H1 (cell line): ENCODE measurements around the gene LMNTD1. TPM values are rescaled to one million over a fixed set of nuclear protein-coding genes. Genes with fewer than 3 reads are reported as not detected.

ENCODE experiments used
- CTCF ChIA-PET: fragments of 300-600 bp; sonication (Branson Sonifier 250); formaldehyde crosslinking; loops from one replicate; lab custom pipeline; 2021; ENCODE audit not compliant: partially characterized antibody; lab: Charles Lee
- POLR2A ChIA-PET: fragments of 300-600 bp; sonication (Branson Sonifier 250); formaldehyde crosslinking; loops from one replicate; lab custom pipeline; 2021; ENCODE audit warnings: inconsistent platforms; ENCODE audit not compliant: partially characterized antibody; lab: Charles Lee
- DNase-seq, 2 experiments: peaks; one replicate each; pipeline versions ENCODE4 v3.0.0 to v3.0.0-alpha.2; 2010 to 2022; ENCODE audit warnings: low spot score in 2 of 2, low read depth in 1 of 2, mixed read lengths in 1 of 2
- FAIRE-seq: peaks from 2 replicates; lab custom pipeline; 2011; peaks lifted over from hg19 to GRCh38; lab: Jason Lieb, UNC
- H2AFZ ChIP-seq: 2 replicates; pipeline ENCODE4 v1.8.1; 2012; ENCODE audit warnings: low read length, inconsistent platforms
- H2AK5ac ChIP-seq: 2 replicates; pipeline ENCODE4 v1.6.1; 2013; ENCODE audit warnings: low read depth, low read length
- H2BK120ac ChIP-seq: replicated peaks from 2 replicates; pipeline ENCODE3; 2013; ENCODE audit warnings: low read depth, low read length, inconsistent platforms
- H2BK12ac ChIP-seq: 2 replicates; pipeline ENCODE4 v1.6.1; 2013; ENCODE audit warnings: low read depth, low read length
- H2BK15ac ChIP-seq: 2 replicates; pipeline ENCODE4 v1.6.1; 2013; ENCODE audit warnings: low read length
- H2BK20ac ChIP-seq: 2 replicates; pipeline ENCODE4 v1.6.1; 2013; ENCODE audit warnings: low read length
- H2BK5ac ChIP-seq: 2 replicates; pipeline ENCODE4 v1.6.1; 2013; ENCODE audit warnings: low read depth, low read length
- H3K14ac ChIP-seq: 2 replicates; pipeline ENCODE4 v1.6.1; 2013; ENCODE audit warnings: inconsistent platforms; ENCODE audit not compliant: insufficient read length
- H3K18ac ChIP-seq: 2 replicates; pipeline ENCODE4 v1.6.1; 2013; ENCODE audit warnings: low read length; ENCODE audit errors: extremely low read depth
- H3K23ac ChIP-seq: 2 replicates; pipeline ENCODE4 v1.6.1; 2013; ENCODE audit warnings: inconsistent platforms; ENCODE audit not compliant: insufficient read length
- H3K23me2 ChIP-seq: 2 replicates; pipeline ENCODE4 v1.6.1; 2013; ENCODE audit warnings: low read depth, low read length
- H3K27ac ChIP-seq: 2 replicates; pipeline ENCODE4 v1.6.1; 2011; ENCODE audit warnings: low read depth, low read length, inconsistent platforms
- H3K27me3 ChIP-seq, 4 experiments: replicated peaks in 1 of 4; 1 replicate in 1 of 4; 2 replicates in 3 of 4; pipeline versions ENCODE4 v1.6.1 to v1.8.1; 2011 to 2013; ENCODE audit warnings: low read length in 3 of 4, mild to moderate bottlenecking in 3 of 4, inconsistent platforms in 2 of 4, mixed read lengths in 2 of 4, moderate library complexity in 1 of 4; ENCODE audit not compliant: control insufficient read depth in 3 of 4, insufficient read depth in 3 of 4; ENCODE audit errors: extremely low read depth in 1 of 4
- H3K36me3 ChIP-seq, 4 experiments: 2 replicates each; pipeline versions ENCODE4 v1.6.1 to v1.8.1; 2011 to 2013; ENCODE audit warnings: mild to moderate bottlenecking in 4 of 4, low read length in 3 of 4, moderate library complexity in 2 of 4, control low read depth in 1 of 4, inconsistent platforms in 1 of 4; ENCODE audit not compliant: insufficient read depth in 4 of 4, control insufficient read depth in 2 of 4
- H3K4ac ChIP-seq: replicated peaks from 2 replicates; pipeline ENCODE3; 2013; ENCODE audit warnings: low read length, low read depth, mixed read lengths, inconsistent platforms; ENCODE audit not compliant: insufficient read length
- H3K4me1 ChIP-seq, 4 experiments: replicated peaks in 1 of 4; 1 replicate in 1 of 4; 2 replicates in 3 of 4; pipeline versions ENCODE4 v1.6.1 to v1.8.1; 2011 to 2013; ENCODE audit warnings: low read length in 3 of 4, inconsistent platforms in 2 of 4, mixed read lengths in 1 of 4; ENCODE audit not compliant: insufficient read depth in 4 of 4, control insufficient read depth in 3 of 4
- H3K4me2 ChIP-seq, 2 experiments: 2 replicates each; pipeline versions ENCODE4 v1.6.1 to v1.8.1; 2011 to 2013; ENCODE audit warnings: low read depth in 2 of 2, low read length in 2 of 2, control low read depth in 1 of 2, inconsistent platforms in 1 of 2, mild to moderate bottlenecking in 1 of 2; ENCODE audit not compliant: insufficient read depth in 1 of 2
- H3K4me3 ChIP-seq, 4 experiments: fragments of 200-600, 300-600 bp in 1 of 4; sonication (generic), shearing (Covaris generic), sonication (Bioruptor Twin) in 1 of 4; 2 replicates each; pipeline versions ENCODE4 v1.5.1 to v1.8.1; 2011 to 2016; ENCODE audit warnings: low read length in 4 of 4, low read depth in 3 of 4, control low read depth in 2 of 4, inconsistent platforms in 2 of 4, mild to moderate bottlenecking in 2 of 4, mixed read lengths in 1 of 4, moderate library complexity in 1 of 4; ENCODE audit not compliant: insufficient read depth in 2 of 4; ENCODE audit errors: extremely low read depth in 1 of 4
- H3K56ac ChIP-seq: replicated peaks from 2 replicates; pipeline ENCODE3; 2013; ENCODE audit warnings: low read depth, mild to moderate bottlenecking, mixed read lengths, low read length, inconsistent platforms; ENCODE audit not compliant: insufficient read length
- H3K79me1 ChIP-seq: 2 replicates; pipeline ENCODE4 v1.6.1; 2013; ENCODE audit warnings: low read depth, low read length, control low read depth
- H3K79me2 ChIP-seq, 2 experiments: 2 replicates each; pipeline versions ENCODE4 v1.6.1 to v1.8.1; 2012 to 2013; ENCODE audit warnings: low read length in 2 of 2, mild to moderate bottlenecking in 2 of 2, inconsistent platforms in 1 of 2; ENCODE audit not compliant: insufficient read depth in 2 of 2, control insufficient read depth in 1 of 2
- H3K9ac ChIP-seq, 4 experiments: replicated peaks in 1 of 4; 1 replicate in 1 of 4; 2 replicates in 3 of 4; pipeline versions ENCODE4 v1.6.1 to v1.8.1; 2011 to 2013; ENCODE audit warnings: low read depth in 3 of 4, low read length in 3 of 4, control low read depth in 2 of 4, mild to moderate bottlenecking in 2 of 4, moderate library complexity in 2 of 4, inconsistent platforms in 1 of 4; ENCODE audit errors: extremely low read depth in 1 of 4
- H3K9me3 ChIP-seq, 2 experiments: 2 replicates each; pipeline versions ENCODE4 v1.6.1 to v1.8.1; 2012 to 2013; ENCODE audit warnings: mild to moderate bottlenecking in 2 of 2, moderate library complexity in 2 of 2, control low read depth in 1 of 2, inconsistent platforms in 1 of 2, low read depth in 1 of 2, low read length in 1 of 2, mixed read lengths in 1 of 2; ENCODE audit not compliant: insufficient read depth in 2 of 2
- H4K20me1 ChIP-seq, 2 experiments: replicated peaks in 1 of 2; 2 replicates each; pipeline versions ENCODE3 to v1.8.1; 2011 to 2013; ENCODE audit warnings: inconsistent platforms in 2 of 2, low read length in 2 of 2, mild to moderate bottlenecking in 1 of 2; ENCODE audit not compliant: insufficient read depth in 2 of 2, control insufficient read depth in 1 of 2
- H4K5ac ChIP-seq: 2 replicates; pipeline ENCODE4 v1.6.1; 2013; ENCODE audit warnings: low read length, low read depth, mixed read lengths, inconsistent platforms; ENCODE audit not compliant: insufficient read length
- H4K8ac ChIP-seq: 2 replicates; pipeline ENCODE4 v1.8.0; 2013; ENCODE audit warnings: mild to moderate bottlenecking, moderate library complexity, low read length, inconsistent platforms; ENCODE audit not compliant: insufficient read depth; ENCODE audit errors: extremely low read depth
- H4K91ac ChIP-seq: replicated peaks from 2 replicates; pipeline ENCODE3; 2013; ENCODE audit warnings: low read length, mixed read lengths, inconsistent platforms; ENCODE audit not compliant: insufficient read length
- CHD1 ChIP-seq: IDR thresholded peaks from 2 replicates; pipeline ENCODE4 v1.6.1; 2012; ENCODE audit warnings: low read depth, low read length, improper control_type of control experiment
- NRF1 ChIP-seq: IDR thresholded peaks from 2 replicates; pipeline ENCODE4 v1.6.1; 2011; ENCODE audit warnings: mild to moderate bottlenecking, low read depth, low read length, improper control_type of control experiment
- RXRA ChIP-seq: IDR thresholded peaks from 2 replicates; pipeline ENCODE4 v1.6.1; 2011; ENCODE audit warnings: low read depth, mild to moderate bottlenecking, low read length, moderate library complexity; ENCODE audit not compliant: insufficient read depth
- SP2 ChIP-seq: IDR thresholded peaks from 2 replicates; pipeline ENCODE4 v1.6.1; 2012; ENCODE audit warnings: mild to moderate bottlenecking, low read length, inconsistent platforms
- TAF1 ChIP-seq: IDR thresholded peaks from 2 replicates; pipeline ENCODE4 v1.6.1; 2011; ENCODE audit warnings: mild to moderate bottlenecking, low read depth, low read length
- TAF7 ChIP-seq: optimal IDR thresholded peaks from 2 replicates; pipeline ENCODE3; 2011; ENCODE audit warnings: low read depth, mild to moderate bottlenecking, inconsistent platforms, low read length, moderate library complexity, borderline replicate concordance
- ZNF274 ChIP-seq: IDR thresholded peaks from 2 replicates; pipeline ENCODE4 v1.7.0; 2012; ENCODE audit warnings: low read length, borderline replicate concordance; ENCODE audit errors: extremely low read depth
- WGBS, 2 experiments: shearing (Covaris generic) in 1 of 2; methylation state at CpG; one replicate each; pipeline versions ENCODE4 v1.1.6 to v1.1.7; 2013 to 2015; ENCODE audit warnings: low lambda C conversion rate in 2 of 2, mixed read lengths in 2 of 2, inconsistent platforms in 1 of 2, low coverage in 1 of 2, missing lambda C conversion rate in 1 of 2; ENCODE audit not compliant: insufficient replicate concordance in 2 of 2, insufficient coverage in 1 of 2, insufficient read length in 1 of 2; ENCODE audit errors: extremely low coverage in 1 of 2, missing lambda C conversion rate in 1 of 2; 5-methylcytosine and 5-hydroxymethylcytosine counted together
- polyA plus RNA-seq, 7 experiments: library from polyadenylated mRNA; depleted of rRNA in 3 of 7; stranded (reverse) in 5 of 7; unstranded in 2 of 7; fragments of >200 nt in 5 of 7; fragments of 200-250 nt in 2 of 7; gene quantifications; 1 replicate in 5 of 7; 2 replicates in 1 of 7; 4 replicates in 1 of 7; pipeline versions ENCODE4 v1.2.1 to v1.2.3, GENCODE V29; 2011 to 2013; ENCODE audit warnings: missing spikeins in 2 of 7, mixed read lengths in 2 of 7
- total RNA-seq: library from RNA; stranded (reverse); fragmentation: NEBNext Ultra II Directional; extraction: Animal tissue kit (Norgen Biotek cat#: 25700); gene quantifications from 2 replicates; pipeline ENCODE4 v1.2.1, GENCODE V29; 2021
- TF ChIP-seq, protein P1 (sequence below): IDR thresholded peaks from 2 replicates; pipeline ENCODE4 v1.6.1; 2012; ENCODE audit warnings: inconsistent platforms
- TF ChIP-seq, protein P2 (sequence below): IDR thresholded peaks from 2 replicates; pipeline ENCODE4 v1.6.1; 2011; ENCODE audit warnings: low read depth, mild to moderate bottlenecking, low read length; ENCODE audit not compliant: insufficient read depth

Gene LMNTD1
- total and polyA plus RNA-seq, 2 of the 8 experiments (the other 6 are each of a cell fraction or from before 2014, with no cell fraction given) = not detected

DNA sequence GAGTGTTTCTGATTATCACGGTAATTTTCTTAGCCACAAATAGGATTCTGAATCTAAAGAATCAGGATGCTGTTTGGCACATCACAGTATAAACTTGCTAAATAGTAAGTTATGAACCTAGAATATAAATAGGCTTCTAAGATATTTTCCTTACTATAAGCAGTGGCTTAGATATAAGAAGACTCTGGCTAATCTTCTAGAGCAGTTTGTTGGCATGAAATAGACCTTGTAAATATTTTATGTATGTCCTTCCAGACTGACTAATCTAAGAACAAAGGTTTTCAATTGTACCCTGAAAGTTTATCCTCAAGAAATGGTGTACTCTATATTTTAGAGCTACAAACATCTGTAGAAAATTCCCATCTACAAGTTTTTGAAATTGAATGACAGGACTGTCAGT is 48.3 kb downstream of the LMNTD1 start:
- Histone ChIP-seq H2AFZ (no peak overlapping the region), H3K4me3 (no peak overlapping the region), H4K91ac (no peak overlapping the region), H3K27ac (no peak overlapping the region), H3K79me1 (no peaks in the 10 kb centered on the region), H2BK15ac (no peak overlapping the region), H3K9ac (no peak overlapping the region), H4K5ac (no peak overlapping the region), H2BK20ac (no peak overlapping the region), H3K79me2 (no peaks in the 10 kb centered on the region), H2BK5ac (no peak overlapping the region), H3K18ac (no peak overlapping the region), H2AK5ac (no peak overlapping the region), H3K14ac (no peak overlapping the region), H3K4me1 (no peaks in the 10 kb centered on the region), H4K20me1 (no peaks in the 10 kb centered on the region), H3K4ac (no peak overlapping the region), H4K8ac (no peak overlapping the region), H3K36me3 (no peaks in the 10 kb centered on the region), H3K4me2 (no peak overlapping the region), H2BK12ac (no peak overlapping the region), H3K27me3 (no peaks in the 10 kb centered on the region), H3K9me3 (no peaks in the 10 kb centered on the region), H3K56ac (no peak overlapping the region), H2BK120ac (no peak overlapping the region), H3K23ac (no peak overlapping the region), H3K23me2 (no peaks in the 10 kb centered on the region)
- POLR2A ChIA-PET = no interaction called here
- TF ChIP-seq SP2 (no peak), ZNF274 (no peak), CHD1 (no peak), NRF1 (no peak), TAF7 (no peak), RXRA (no peak), TAF1 (no peak)
- TF ChIP-seq, protein P1, sequence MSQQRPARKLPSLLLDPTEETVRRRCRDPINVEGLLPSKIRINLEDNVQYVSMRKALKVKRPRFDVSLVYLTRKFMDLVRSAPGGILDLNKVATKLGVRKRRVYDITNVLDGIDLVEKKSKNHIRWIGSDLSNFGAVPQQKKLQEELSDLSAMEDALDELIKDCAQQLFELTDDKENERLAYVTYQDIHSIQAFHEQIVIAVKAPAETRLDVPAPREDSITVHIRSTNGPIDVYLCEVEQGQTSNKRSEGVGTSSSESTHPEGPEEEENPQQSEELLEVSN = no peak
- TF ChIP-seq, protein P2, sequence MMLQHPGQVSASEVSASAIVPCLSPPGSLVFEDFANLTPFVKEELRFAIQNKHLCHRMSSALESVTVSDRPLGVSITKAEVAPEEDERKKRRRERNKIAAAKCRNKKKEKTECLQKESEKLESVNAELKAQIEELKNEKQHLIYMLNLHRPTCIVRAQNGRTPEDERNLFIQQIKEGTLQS = no peak
- WGBS, 2 experiments = 100% methylated on average over 1 of the region's 1 CpG; no CpG with 5 or more reads in 1 of the 2 experiments
- CTCF ChIA-PET = interaction anchor here (0.7 kb wide), 1 partner anchor 14 kb away, joined by 3 read pairs; no protein-coding TSS in a partner anchor
- FAIRE-seq = no peak
- DNase-seq = no peak
